WI38 (cell line): Measurements from ENCODE around the gene GPR32.
"Not testable (repeated sequence)": the region's sequence is repeated elsewhere in the genome, so short reads cannot be mapped to it uniquely, and the experiment has no call there.

ENCODE experiments used
- H3K4me3 ChIP-seq: 2 replicates; pipeline ENCODE4 v1.5.1; 2011; ENCODE audit warnings: low read depth, mild to moderate bottlenecking, control low read depth, low read length
- CTCF ChIP-seq: IDR thresholded peaks from 2 replicates; pipeline ENCODE4 v1.5.1; 2012; ENCODE audit warnings: low read depth, mild to moderate bottlenecking, control low read depth, low read length

The GPR32 gene

GRCh38 chr19:50801107-50801506 lies 30.8 kb downstream of the GPR32 start:
- H3K4me3 ChIP-seq: no peak overlapping the region
- no peak for TF ChIP-seq CTCF

- TF ChIP-seq CTCF: no peak
- H3K4me3 ChIP-seq: peak overlapping the region; percentile 98
Observed at GRCh38 chr19:50803633-50804419, 33.6 kb downstream of the GPR32 start.

GRCh38 chr19:50804420-50805272 lies 34.4 kb downstream of the GPR32 start:
- H3K4me3 ChIP-seq: peak overlapping the region; percentile 98
- no peak for TF ChIP-seq CTCF

- TF ChIP-seq CTCF: no peak
- no peak overlapping the region for H3K4me3 ChIP-seq
Observed at GRCh38 chr19:50808856-50809255, 38.6 kb downstream of the GPR32 start.

- H3K4me3 ChIP-seq: not testable (repeated sequence)
Observed at GRCh38 chr19:50811622-50812238, 41.5 kb downstream of the GPR32 start.

GRCh38 chr19:50812474-50812873 lies 42.2 kb downstream of the GPR32 start:
- no peak for TF ChIP-seq CTCF
- no peak overlapping the region for H3K4me3 ChIP-seq

- H3K4me3 ChIP-seq: no peak overlapping the region
- no peak for TF ChIP-seq CTCF
Observed at GRCh38 chr19:50814883-50815282, 44.6 kb downstream of the GPR32 start.
